HG03432 (cell line): ENCODE measurements around the gene PPP3CB.
"Not testable (repeated sequence)": the region's sequence is repeated elsewhere in the genome, so short reads cannot be mapped to it uniquely, and the experiment has no call there.

Source experiments
- ATAC-seq: cut with Tn5 transposase; IDR thresholded peaks from one replicate; pipeline ENCODE4 v1.9.1; 2021; ENCODE audit warnings: mild to moderate bottlenecking, moderate library complexity; ENCODE audit not compliant: unreplicated experiment

Gene PPP3CB

GRCh38 chr10:73416571-73416970, 79.3 kb downstream of the PPP3CB start:
- no peak for ATAC-seq

- peak; percentile 32 for ATAC-seq
Measured at GRCh38 chr10:73414230-73414945, 81.4 kb downstream of the PPP3CB start.

- ATAC-seq, result peak; percentile 95
Measured at GRCh38 chr10:73413528-73414229, 82.1 kb downstream of the PPP3CB start, which contains the start of gene ANXA7. Gene ANXA7, minus strand, starts transcription at chr10:73414058. Its CDS starts 13,202 bp downstream, at chr10:73400856.

GRCh38 chr10:73413108-73413527, 82.7 kb downstream of the PPP3CB start:
- ATAC-seq, result peak; percentile 24

- ATAC-seq, result no peak
Measured at GRCh38 chr10:73410897-73411296, 84.9 kb downstream of the PPP3CB start.

GRCh38 chr10:73408978-73409521, 86.8 kb downstream of the PPP3CB start:
- no peak for ATAC-seq

GRCh38 chr10:73408061-73408460, 87.8 kb downstream of the PPP3CB start:
- ATAC-seq, result no peak

GRCh38 chr10:73407495-73407894, 88.3 kb downstream of the PPP3CB start:
- no peak for ATAC-seq

- ATAC-seq, result no peak
Measured at GRCh38 chr10:73406846-73407245, 89.0 kb downstream of the PPP3CB start.

GRCh38 chr10:73405556-73405955, 90.3 kb downstream of the PPP3CB start:
- ATAC-seq, result no peak

GRCh38 chr10:73404690-73405089, 91.1 kb downstream of the PPP3CB start:
- ATAC-seq, result no peak

- ATAC-seq, result no peak
Measured at GRCh38 chr10:73401636-73402035, 94.2 kb downstream of the PPP3CB start.

- ATAC-seq, result no peak
Measured at GRCh38 chr10:73399063-73399462, 96.8 kb downstream of the PPP3CB start.

GRCh38 chr10:73398024-73398423, 97.8 kb downstream of the PPP3CB start:
- ATAC-seq, result no peak

- ATAC-seq, result not testable (repeated sequence)
Measured at GRCh38 chr10:73394325-73394724, 101.5 kb downstream of the PPP3CB start.

GRCh38 chr10:73388228-73388627, 107.6 kb downstream of the PPP3CB start:
- no peak for ATAC-seq

GRCh38 chr10:73386583-73386982, 109.2 kb downstream of the PPP3CB start:
- no peak for ATAC-seq
